Measurements from ENCODE around the gene DLGAP1.
"Not testable (repeated sequence)": the region's sequence is repeated elsewhere in the genome, so short reads cannot be mapped to it uniquely, and the experiment has no call there.

DLGAP1 gene

GRCh38 chr18:3612315-3612714 lies 842.8 kb downstream of the DLGAP1 start:
- no peak for DNase-seq (ENCODE audit: low spot score)
- TF ChIP-seq CTCF (IDR thresholded peaks at IDR 0.05), result no peak
- Histone ChIP-seq H3K27ac (no peak overlapping the region), H3K4me3 (no peak overlapping the region)

- Histone ChIP-seq H3K4me3 (no peak overlapping the region), H3K27ac (no peak overlapping the region)
- TF ChIP-seq CTCF (IDR thresholded peaks at IDR 0.05), result no peak
- no peak for DNase-seq (ENCODE audit: low spot score)
Measured at GRCh38 chr18:3611313-3612090, 843.6 kb downstream of the DLGAP1 start.

GRCh38 chr18:3610813-3611212 lies 844.3 kb downstream of the DLGAP1 start:
- no peak for TF ChIP-seq CTCF (IDR thresholded peaks at IDR 0.05)
- no peak overlapping the region for H3K4me3 ChIP-seq
- H3K27ac ChIP-seq, result no peak overlapping the region
- DNase-seq (ENCODE audit: low spot score), result no peak

GRCh38 chr18:3610188-3610708 lies 844.9 kb downstream of the DLGAP1 start:
- no peak overlapping the region for H3K4me3 ChIP-seq
- TF ChIP-seq CTCF (IDR thresholded peaks at IDR 0.05), result no peak
- no peak for DNase-seq (ENCODE audit: low spot score)
- H3K27ac ChIP-seq, result no peak overlapping the region

GRCh38 chr18:3608488-3608887 lies 846.6 kb downstream of the DLGAP1 start:
- DNase-seq (ENCODE audit: low spot score), result no peak
- no peak for TF ChIP-seq CTCF (IDR thresholded peaks at IDR 0.05)
- Histone ChIP-seq H3K4me3 (no peak overlapping the region), H3K27ac (no peak overlapping the region)

- H3K4me3 ChIP-seq; H3K27ac ChIP-seq; DNase-seq (ENCODE audit: low spot score): not testable (repeated sequence)
Measured at GRCh38 chr18:3608099-3608453, 847.0 kb downstream of the DLGAP1 start.

- no peak for DNase-seq (ENCODE audit: low spot score)
- H3K27ac ChIP-seq, result no peak overlapping the region
- TF ChIP-seq CTCF (IDR thresholded peaks at IDR 0.05), result no peak
- H3K4me3 ChIP-seq, result no peak overlapping the region
Measured at GRCh38 chr18:3607309-3608098, 847.6 kb downstream of the DLGAP1 start.

- not testable (repeated sequence) for H3K4me3 ChIP-seq
- H3K27ac ChIP-seq, result peak overlapping the region in 1 of 2 donors; percentile 52
Measured at GRCh38 chr18:3606863-3607262, 848.2 kb downstream of the DLGAP1 start.

More at GRCh38 chr18:3606863-3607262, 848.2 kb downstream of the DLGAP1 start:
- DNase-seq (ENCODE audit: low spot score), result not testable (repeated sequence)
